IPS-18c (cell line): ENCODE results near the gene BAG2.

Source experiments
- H3K4me3 ChIP-seq: 2 replicates; pipeline ENCODE4 v1.7.0; 2013; ENCODE audit warnings: low read depth, mild to moderate bottlenecking, low read length, moderate library complexity; ENCODE audit not compliant: insufficient read depth
- H3K9me3 ChIP-seq: one replicate; pipeline ENCODE4 v1.6.1; 2013; ENCODE audit warnings: mild to moderate bottlenecking, low read length, moderate library complexity; ENCODE audit not compliant: control insufficient read depth, insufficient read depth

Gene BAG2

DNA sequence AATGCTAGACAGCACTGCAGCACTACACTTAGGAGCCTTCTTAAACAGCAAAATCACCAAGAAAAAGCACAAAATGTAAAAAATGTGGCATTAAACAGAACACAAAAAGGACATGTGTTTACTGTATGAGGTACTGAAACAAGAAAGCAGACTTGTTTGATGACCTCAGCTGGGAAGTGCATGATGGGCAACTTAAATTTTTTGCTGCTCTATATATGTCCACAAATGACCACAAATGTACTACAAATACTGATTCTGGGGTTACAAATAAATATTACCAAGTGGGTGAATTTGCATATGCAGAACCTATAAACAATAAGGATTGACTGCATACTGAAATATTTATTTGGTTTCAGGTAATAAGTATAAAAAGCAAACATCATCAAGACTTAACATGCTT lies 36.9 kb downstream of the BAG2 start:
- H3K9me3 ChIP-seq: no peaks in the 10 kb centered on the region
- no peak overlapping the region for H3K4me3 ChIP-seq

DNA sequence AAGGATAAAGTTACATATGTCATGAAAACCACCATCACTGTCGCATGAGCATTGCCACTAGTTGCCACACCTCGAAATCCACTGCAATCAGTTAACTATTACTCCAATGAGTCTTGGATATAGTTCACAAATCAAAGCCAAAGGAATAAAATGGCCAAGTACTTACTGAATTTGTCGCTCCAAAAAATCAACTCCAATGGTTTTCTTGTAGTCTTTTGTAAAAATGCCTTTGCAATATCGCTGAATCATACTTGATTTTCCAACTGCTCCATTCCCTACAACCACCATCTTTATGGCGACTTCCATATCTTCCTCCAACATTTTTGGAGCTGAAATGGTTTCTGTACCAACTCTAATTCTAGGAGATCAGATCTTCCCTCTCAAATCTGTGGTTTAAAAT lies 37.9 kb downstream of the BAG2 start:
- H3K9me3 ChIP-seq: no peaks in the 10 kb centered on the region
- no peak overlapping the region for H3K4me3 ChIP-seq

DNA sequence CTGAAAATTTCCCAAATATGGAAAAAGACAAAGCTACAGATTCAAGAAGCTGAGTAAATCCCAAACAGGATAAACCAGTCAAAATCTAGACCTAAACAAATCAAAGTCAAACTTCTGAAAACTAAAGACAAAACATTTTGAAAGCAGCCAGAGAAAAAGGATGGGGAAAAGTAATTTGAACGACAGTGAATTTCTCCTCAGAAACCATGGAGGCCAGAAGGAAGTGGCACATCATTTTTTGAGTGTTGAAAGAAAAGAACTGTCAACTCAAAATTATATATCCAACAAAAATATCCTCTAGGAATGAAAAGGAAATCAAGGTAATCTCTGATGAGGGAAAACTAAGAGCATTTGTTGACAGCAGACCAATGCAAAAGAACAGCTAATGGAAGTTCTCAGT lies 43.1 kb downstream of the BAG2 start:
- H3K4me3 ChIP-seq: no peak overlapping the region
- no peaks in the 10 kb centered on the region for H3K9me3 ChIP-seq

DNA sequence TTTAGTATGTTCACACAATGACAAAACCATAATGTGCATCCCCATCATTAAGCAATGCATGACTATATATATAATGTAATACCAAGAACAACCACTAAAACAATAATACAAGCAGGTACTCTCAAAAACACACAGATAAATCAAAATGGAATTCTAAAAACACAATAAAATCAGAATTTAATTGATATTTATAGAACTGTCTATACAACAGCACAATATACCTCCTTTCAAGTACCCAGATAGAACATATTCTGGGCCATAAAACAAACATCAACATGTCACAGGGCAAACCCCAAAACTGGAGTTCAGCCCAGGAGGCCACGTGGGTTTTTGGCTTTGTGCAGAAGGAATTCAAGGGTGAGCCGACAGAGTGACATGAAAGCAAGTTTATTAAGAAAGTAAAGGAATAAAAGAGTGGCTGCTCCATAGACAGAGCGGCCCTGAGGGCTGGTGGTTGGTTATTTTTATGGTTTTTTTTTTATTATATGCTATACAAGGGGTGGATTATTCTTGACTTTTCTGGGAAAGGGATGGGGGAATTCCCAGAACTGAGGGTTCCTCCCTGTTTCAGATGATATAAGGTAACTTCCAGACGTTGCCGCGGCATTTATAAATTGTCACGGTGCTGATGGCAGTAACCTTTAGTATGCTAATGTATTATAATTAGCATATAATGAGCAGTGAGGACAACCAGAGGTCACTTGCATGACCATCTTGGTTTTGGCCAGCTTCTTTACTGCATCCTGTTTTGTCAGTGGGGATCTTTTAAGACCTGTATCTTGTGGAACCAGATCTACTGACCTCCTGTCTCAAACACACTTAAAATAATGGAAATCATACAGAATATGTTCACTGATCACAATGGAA lies 44.3 kb downstream of the BAG2 start:
- Histone ChIP-seq H3K4me3 (no peak overlapping the region), H3K9me3 (no peaks in the 10 kb centered on the region)

DNA sequence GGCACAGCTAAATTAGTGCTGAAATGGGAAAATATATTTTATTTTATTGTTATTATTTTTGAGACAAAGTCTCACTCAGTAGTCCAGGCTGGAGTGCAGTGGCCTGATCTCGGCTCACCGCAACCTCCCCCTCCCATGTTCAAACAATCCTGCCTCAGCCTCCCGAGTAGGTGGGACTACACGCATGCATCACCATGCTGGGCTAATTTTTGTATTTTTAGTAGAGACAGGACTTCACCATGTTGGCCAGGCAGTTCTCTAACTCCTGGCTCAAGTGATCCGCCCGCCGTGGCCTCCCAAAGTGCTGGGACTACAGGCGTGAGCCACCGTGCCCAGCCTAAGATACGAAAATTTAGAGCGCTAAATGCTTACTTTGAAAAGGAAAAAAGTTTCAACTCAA lies 45.1 kb downstream of the BAG2 start:
- Histone ChIP-seq H3K9me3 (no peaks in the 10 kb centered on the region), H3K4me3 (no peak overlapping the region)

DNA sequence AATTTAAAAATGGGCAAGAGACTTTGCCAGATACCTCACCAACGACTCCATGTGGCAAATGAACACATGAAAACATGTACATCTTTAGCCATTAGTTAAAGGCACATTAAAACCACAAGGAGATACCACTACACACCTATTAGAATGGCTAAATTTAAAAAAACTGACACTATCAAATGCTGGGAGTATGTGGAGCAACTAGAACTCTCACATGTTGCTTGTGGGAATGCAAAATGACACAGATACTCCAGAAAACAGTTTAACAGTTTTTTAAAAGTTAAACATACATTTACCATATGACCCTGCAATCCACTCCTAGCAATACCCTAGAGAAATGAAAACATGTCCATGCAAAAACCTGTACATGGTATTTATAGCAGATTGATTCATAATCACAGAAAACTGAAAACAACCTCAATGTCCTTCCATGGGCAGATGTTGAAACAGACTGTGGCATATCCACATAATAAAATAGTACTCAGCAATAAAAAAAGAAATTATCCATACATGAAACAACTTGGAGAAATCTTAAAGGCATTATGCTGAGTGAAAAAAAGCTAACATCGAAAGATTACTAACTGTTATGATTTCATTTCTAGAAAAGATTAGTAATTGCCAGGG lies 48.1 kb downstream of the BAG2 start:
- no peak overlapping the region for H3K4me3 ChIP-seq
- no peaks in the 10 kb centered on the region for H3K9me3 ChIP-seq

DNA sequence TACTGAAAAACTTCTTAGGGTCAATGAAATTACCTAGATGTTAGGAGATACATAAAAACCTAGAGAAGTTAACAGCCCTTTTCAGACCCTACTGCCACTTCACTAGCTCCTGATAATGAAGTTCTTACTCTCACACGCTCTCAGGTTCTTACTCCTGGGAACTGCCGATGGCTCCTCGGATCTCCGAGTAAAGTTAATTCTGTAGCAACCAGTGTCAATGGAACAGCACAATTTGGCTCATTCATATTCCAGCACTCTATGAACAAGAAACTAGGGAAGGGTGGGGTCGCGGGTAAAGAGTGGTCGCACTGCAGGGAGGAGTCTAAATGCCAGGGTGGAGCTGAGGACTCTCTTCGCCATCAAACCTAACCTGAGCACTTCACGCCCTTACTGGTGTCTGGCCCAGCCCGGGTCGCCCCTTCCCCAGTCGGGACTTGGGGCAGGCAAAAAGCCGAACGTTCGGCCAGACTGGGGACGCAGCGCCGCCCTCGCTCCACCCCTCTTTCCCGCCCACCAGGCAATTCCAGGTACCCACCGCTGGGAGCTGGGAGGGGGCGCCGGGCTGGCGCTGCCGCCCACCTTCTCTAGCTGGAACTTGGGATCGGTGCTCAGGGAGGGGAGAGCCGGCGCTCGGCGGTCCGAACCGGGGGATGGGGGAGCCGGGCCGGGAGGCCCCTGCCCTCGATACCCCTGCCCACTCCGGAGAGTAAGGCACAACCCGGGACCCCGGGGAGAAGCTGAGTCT lies 49.2 kb downstream of the BAG2 start:
- H3K9me3 ChIP-seq: no peaks in the 10 kb centered on the region
- H3K4me3 ChIP-seq: peak overlapping the region; percentile 96

DNA sequence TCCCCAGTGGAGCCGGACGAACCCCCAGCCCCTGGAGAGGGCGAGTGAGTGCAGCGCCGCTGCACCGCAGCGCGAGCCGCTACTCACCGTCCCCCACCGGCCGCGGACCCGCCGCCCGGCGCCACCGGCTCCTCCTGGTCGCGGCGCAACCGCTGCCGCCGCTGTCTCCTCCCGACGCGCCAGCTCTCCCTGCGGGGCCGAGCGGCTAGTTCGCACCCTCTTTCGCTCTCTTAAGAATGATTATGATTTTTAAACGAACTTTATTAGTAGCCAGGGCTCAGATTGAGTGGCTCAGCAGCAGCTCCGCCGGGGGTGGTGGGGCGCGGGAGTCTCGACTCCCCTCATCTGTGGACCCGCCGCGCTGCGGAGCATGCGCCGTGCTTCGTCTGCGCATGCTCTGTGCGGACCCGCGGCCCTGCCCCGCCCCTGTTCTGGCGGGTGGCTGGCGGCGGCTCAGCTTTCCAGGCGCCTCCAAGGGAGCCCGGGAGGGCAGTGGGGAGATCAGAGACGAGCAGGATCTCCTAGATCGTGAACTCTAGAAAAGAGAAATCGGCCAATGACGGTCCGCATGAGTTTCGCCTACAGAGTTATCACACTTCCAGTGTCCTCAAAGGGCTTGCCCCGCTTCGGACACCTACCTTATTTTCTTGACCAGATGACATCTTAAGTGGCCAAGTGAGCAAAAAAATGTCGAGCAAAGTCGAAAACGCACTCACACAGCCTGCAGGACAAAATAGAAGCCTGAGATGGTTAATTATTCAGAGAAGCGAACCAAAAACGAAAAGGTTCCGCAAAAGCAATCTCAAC lies 50.0 kb downstream of the BAG2 start, which contains the start of gene RAB23:
Gene RAB23, minus strand, starts transcription at position 372 of the 807 bp plus-strand sequence. CDS start 11,927 bp downstream, outside the sequence.
- Histone ChIP-seq H3K9me3 (no peaks in the 10 kb centered on the region), H3K4me3 (peak within 1 kb of the TSS; percentile 96)

DNA sequence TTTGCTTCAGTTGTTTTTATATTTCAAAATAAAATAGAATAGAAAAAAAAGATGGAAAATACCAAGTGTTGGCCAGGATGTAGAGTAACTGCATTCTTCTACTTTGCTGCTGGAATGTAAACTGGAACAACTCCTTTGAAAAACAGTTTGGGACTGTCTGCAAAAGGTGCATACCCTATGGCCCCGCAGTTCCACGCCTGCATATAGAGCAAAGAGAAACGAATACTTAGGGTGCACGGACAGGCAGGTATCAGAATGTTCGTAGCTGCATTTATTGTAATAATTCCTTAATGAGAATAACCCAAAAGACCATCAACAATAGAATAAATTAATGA lies 50.6 kb downstream of the BAG2 start:
- H3K9me3 ChIP-seq: no peaks in the 10 kb centered on the region
- peak overlapping the region; percentile 96 for H3K4me3 ChIP-seq

DNA sequence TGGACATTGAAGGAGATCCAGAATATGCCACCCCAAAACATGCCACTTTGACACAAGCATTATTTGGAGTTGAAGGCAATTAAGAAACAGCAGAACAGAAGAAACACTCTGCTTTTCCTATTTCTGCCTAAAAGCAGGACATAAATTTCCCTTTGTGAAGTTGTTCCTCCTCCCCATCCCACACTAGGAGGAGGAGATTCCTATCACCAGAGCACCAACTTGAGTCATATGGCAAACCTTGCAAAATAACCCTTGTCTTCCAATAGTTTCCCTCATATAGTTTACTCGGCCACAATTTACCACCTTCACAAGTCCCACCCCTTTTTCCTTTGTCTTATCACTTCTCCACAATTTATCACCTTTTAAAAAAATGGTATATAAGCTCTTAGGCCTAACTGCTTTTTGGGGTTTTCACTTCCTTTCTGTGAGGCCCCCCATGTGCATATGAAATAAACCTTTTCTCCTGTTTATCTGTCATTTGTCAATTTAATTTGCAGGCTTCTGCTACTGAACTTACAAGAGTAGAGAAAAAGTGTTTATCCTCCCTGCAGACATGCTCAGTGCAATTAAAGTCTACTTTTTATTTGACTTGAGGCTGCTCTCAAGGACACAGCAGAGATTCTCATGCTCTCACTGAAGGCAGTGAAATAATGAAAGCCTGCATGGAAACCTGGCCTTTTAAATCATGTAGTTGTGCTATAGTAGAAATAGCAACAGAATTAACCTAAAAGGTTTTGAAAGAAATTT lies 52.8 kb downstream of the BAG2 start:
- no peaks in the 10 kb centered on the region for H3K9me3 ChIP-seq
- H3K4me3 ChIP-seq: no peak overlapping the region

DNA sequence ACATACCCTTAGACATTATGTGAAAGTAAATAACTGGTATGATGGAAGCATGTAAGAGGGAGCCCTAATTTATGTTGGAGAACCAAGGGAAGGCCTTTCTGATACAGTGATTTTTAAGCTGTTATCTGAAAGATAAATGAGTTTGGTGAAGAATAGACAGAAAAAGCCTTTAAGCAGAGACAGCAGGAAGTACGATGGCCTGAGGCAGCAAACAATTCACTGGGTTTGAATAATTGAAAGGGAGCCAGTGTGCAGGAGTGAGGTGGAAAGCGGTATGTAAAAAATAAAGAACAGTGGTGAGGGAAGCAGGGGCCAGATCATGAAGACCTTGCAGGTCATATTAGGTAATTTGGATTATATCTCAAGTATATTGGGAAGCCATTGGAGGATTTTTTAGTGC lies 54.1 kb downstream of the BAG2 start:
- H3K4me3 ChIP-seq: no peak overlapping the region
- H3K9me3 ChIP-seq: no peaks in the 10 kb centered on the region
